Occipital lobe (tissue), 2 donors: ENCODE data around the gene FOXP1. TPM values are rescaled to one million over a fixed set of nuclear protein-coding genes. Genes with fewer than 3 reads are reported as not detected.

Experiments used
- DNase-seq: peaks from one replicate; lab custom pipeline; 2025; lab: John Stamatoyannopoulos, UW
- total RNA-seq: library from RNA; depleted of rRNA; stranded (reverse); fragments of >200 nt; gene quantifications from one replicate; pipeline ENCODE4 v1.2.3, GENCODE V29; 2014

The FOXP1 gene
- total RNA-seq, 1 donor from 2014 or later = 168 TPM

GRCh38 chr3:71564361-71564760 is 19.2 kb downstream of the FOXP1 start:
- DNase-seq = no peak

GRCh38 chr3:71563827-71564226 is 19.7 kb downstream of the FOXP1 start:
- DNase-seq = no peak

- no peak for DNase-seq
These were observed 20.6 kb downstream of the FOXP1 start for GRCh38 chr3:71562938-71563337.

DNA sequence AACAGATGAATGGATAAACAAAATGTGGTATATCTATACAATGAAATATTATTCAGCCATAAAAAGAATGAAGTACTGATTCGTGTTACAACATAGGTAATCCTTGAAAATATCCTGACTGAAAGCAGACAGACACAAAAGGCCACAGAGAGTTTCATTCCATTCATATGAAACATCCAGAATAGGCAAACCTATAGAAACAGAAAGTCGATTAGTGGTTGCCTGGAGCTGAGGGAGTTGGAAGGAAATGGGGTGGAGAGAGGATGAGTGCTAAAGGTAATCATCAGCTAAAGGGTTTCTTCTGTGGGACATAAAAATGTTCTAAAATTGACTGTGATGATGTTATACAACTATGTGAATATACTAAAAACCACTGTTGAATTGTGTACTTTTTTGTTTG is 22.9 kb downstream of the FOXP1 start:
- DNase-seq = no peak

DNA sequence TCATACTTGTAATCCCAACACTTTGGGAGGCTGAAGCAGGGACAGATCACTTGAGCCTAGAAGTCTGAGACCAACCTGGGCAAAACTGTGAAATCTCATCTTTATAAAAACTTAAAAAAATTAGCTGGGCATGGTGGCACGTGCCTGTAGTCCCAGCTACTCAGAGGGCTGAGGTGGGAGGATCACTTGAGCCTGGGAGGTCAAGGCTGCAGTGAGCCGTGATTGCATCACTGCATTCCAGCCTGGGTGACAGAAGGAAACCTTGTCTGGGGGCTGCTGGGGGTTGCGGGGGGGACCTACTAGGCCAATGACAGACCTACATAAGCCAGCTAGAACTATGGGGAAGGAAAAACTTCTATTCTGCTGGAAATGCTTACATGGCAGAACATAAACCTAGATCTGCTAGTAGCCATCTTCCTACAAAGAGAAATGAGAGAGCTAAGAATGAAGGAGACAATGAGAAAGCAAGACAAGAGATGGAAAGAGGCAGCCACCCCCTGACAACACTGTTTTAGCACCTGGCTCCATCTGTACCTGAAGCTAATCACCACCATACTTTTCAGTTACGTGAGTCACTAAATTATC is 23.9 kb downstream of the FOXP1 start:
- no peak for DNase-seq

GRCh38 chr3:71559021-71559420 is 24.5 kb downstream of the FOXP1 start:
- no peak for DNase-seq

DNA sequence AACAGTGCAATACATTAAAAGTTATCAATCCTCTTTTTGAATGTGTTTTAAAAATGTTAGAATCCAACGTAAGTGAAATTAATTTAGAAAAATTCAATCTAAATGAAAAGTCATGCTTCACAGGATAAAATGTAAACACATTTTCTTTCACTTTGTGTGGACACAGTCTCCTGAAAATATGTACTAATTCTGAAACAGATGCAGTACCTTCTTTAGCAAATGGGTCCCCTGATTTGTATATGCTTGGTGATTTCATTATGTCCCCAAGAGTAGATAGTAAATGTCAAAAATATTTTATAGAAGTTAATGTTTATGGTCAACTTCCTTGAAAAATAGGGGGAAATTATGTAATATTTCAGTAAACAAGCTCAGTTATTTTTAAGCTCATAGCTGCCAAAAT is 28.9 kb downstream of the FOXP1 start:
- DNase-seq = no peak

GRCh38 chr3:71551311-71551919 is 32.1 kb downstream of the FOXP1 start:
- no peak for DNase-seq

DNA sequence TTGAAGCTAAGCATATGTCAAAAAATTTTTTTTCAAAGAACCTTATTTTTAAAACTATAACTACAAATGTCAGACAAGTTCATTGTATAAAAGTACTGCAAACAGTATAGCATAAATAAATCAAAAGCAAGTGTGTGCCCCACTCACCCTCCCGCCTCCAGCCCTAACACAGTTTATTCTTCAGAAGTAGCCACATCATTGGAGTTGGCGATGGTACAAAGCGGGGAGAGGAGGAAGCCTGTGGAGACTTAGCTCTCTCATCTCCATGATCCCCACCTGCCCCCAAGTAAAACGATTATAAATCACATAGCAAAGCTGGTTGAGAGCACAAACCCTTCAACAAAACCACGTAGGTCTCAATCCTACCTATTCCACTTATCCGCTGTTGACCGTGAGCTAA is 33.6 kb downstream of the FOXP1 start:
- DNase-seq = no peak

DNA sequence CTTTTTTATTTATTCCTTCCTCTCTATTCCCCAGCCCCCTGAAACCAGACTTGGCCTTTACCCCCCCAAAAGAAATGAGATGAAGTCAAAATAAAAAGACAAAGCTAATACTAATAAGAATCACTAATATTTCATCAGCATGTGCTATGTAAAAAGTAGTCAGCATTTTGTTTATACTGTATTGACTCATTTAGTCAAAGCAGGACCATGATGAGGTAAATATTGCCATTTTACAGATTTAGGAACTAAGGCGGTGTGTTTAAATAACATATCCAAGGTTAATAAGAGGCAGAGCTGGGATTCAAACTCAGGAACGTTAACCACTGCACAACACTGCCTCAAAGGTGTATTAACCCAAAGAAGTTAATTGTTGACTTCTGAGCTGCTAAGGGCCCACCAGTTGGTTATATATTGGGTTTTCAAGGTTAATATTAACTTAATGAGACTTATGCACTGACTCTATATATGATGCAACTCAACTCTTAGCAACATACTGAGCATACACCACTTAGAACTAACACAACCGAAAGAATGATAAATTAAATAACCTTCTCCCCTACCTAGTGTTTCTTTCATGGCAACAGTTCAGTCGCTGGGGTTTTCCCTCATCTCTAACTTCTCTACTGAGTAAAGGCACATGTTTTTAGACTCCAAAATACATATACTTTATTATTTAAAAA is 34.7 kb downstream of the FOXP1 start:
- DNase-seq = no peak

- no peak for DNase-seq
These were observed 36.0 kb downstream of the FOXP1 start for GRCh38 chr3:71547249-71548198.

GRCh38 chr3:71546821-71547220 is 36.7 kb downstream of the FOXP1 start:
- DNase-seq = no peak

DNA sequence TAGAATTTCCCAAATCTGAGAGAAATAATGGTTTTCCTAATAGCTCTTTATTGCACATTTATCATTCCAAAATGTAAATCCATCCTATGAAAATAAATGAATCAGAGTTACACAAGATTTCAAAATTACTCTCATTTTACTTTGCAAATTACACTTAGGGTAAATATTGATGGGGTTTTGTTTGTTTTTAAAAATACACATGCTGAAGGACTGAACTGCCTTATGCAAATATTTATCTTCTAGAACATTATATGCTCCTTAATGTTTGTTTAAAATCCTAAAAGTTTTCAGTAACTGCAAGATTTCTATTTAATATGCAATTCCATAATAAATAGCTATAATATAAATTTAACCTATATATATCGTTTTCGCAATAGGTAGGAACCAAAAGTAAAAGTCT is 38.2 kb downstream of the FOXP1 start:
- DNase-seq = no peak

DNA sequence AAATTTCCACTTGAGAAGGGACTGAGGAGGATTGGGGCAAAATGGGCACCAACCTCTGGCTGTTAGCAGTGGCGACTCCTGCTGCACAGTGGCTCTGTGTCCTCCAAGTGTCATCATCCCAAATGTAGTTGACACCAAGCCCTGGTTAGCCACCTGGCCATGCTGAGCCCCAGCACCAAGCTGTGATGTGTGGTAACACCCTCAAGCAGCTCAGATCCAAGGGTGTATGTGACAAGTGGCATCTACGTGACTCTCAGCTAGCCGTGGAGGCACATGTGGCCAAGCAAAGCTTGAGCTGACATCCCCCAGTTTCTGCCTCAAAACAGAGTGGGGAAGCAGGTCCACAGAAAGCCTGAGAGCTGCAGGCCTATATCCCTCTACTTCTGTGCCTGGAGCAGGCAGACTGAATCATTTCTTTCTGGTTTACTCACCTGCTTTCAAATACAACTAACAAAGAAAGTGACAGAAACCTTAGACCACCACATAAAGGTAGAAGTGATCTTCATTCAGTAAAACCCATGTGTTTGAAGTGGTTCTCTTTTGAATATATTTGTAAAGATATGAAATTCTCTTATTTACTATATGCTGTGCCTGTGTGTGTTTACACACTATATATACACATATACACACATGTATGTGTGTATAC is 40.0 kb downstream of the FOXP1 start:
- DNase-seq = no peak

GRCh38 chr3:71542521-71543370 is 40.8 kb downstream of the FOXP1 start:
- DNase-seq = peak; percentile 71

GRCh38 chr3:71541313-71541712 is 42.2 kb downstream of the FOXP1 start:
- DNase-seq = no peak

DNA sequence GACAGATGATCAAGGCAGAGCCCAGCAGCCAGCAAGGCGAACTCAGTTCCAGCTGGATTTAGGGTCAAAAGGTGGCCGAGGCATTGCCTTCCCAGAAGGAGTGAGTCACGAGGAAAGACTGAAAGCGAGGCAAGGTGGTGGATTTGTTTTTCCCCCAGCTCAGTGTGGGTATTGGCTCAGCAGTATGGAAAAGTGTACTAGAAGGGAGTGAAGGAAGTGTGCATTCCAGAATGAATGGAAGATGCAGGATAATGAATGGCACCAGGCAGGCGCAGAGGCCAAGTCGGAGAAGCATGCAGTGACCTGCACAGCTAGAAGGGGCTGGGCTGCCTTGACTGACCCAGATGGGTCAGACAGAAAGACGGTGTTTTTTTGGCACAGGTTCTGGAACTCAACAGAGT is 46.3 kb downstream of the FOXP1 start:
- DNase-seq = no peak

DNA sequence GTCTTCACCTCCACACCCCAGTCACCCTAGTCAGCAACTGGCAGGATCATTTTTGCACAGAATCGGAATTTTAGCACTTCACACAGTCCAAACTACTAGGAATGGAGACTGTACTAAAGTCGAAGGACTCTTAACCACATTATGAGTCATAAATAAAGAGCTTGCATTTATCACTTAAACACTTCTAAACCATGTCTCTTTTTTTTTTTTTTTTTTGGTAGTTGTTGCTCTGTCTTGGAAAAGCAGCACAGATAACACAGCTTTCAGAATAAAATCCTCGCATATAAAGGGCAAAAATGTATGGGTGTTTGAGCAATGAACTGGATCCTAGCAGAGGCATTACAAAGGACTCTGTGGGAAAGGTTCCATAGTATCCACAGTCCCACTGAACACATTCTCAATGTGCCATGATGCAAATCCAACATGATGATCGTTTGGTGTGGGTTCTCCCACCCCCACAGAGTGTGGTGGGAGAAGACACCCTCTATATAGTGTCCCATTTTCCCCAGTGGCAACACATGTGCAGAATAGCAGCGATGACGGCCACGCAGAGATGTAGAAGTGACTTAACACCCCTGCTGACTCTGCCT is 47.1 kb downstream of the FOXP1 start:
- no peak for DNase-seq

GRCh38 chr3:71533588-71533987 is 49.9 kb downstream of the FOXP1 start:
- no peak for DNase-seq
